Esophagus (tissue), 2 donors: ENCODE data around the gene HSFX2. TPM values are rescaled to one million over a fixed set of nuclear protein-coding genes. Genes with fewer than 3 reads are reported as not detected.
A peak's percentile ranks its signal among the peaks of the same experiment; 100 is the strongest.
"Not testable (repeated sequence)": the region's sequence is repeated elsewhere in the genome, so short reads cannot be mapped to it uniquely, and the experiment has no call there.

ENCODE experiments used
- H3K27ac ChIP-seq, 2 donors: one replicate each; pipeline ENCODE4 v1.5.1; 2013; ENCODE audit warnings: low read depth in 2 of 2, mild to moderate bottlenecking in 2 of 2, inconsistent platforms in 1 of 2, low read length in 1 of 2, moderate library complexity in 1 of 2
- H3K27me3 ChIP-seq, 2 donors: one replicate each; pipeline ENCODE4 v1.6.1; 2013; ENCODE audit warnings: low read length in 2 of 2, control low read depth in 1 of 2, mild to moderate bottlenecking in 1 of 2; ENCODE audit not compliant: insufficient read depth in 2 of 2, control insufficient read depth in 1 of 2
- H3K36me3 ChIP-seq, 2 donors: one replicate each; pipeline ENCODE4 v1.6.1; 2013; ENCODE audit warnings: low read length in 1 of 2; ENCODE audit not compliant: control insufficient read depth in 2 of 2, insufficient read depth in 2 of 2
- H3K4me1 ChIP-seq, 2 donors: one replicate each; pipeline ENCODE4 v1.6.1; 2013; ENCODE audit warnings: low read length in 1 of 2; ENCODE audit not compliant: control insufficient read depth in 2 of 2, insufficient read depth in 2 of 2
- H3K4me3 ChIP-seq, 2 donors: one replicate each; pipeline ENCODE4 v1.5.1; 2013; ENCODE audit warnings: low read length in 2 of 2, mild to moderate bottlenecking in 2 of 2, low read depth in 1 of 2, moderate library complexity in 1 of 2
- H3K9me3 ChIP-seq, 2 donors: one replicate each; pipeline ENCODE4 v1.6.1; 2013; ENCODE audit warnings: mild to moderate bottlenecking in 2 of 2, low read depth in 1 of 2, low read length in 1 of 2, moderate library complexity in 1 of 2; ENCODE audit not compliant: control insufficient read depth in 2 of 2, insufficient read depth in 1 of 2
- WGBS, 2 donors: extraction: QIAGEN DNeasy Blood & Tissue Kit; methylation state at CpG; one replicate each; pipeline ENCODE4 v1.1.7; 2013; 5-methylcytosine and 5-hydroxymethylcytosine counted together
- polyA plus RNA-seq, 2 donors: library from polyadenylated mRNA; stranded (reverse); fragments of 200-250 nt; gene quantifications; one replicate each; pipeline ENCODE4 v1.2.3, GENCODE V29; 2013
- donor health status: healthy with polysubstance abuse.
- donor health status: Bipolar disorder and iron deficiency.

HSFX2 gene, protein sequence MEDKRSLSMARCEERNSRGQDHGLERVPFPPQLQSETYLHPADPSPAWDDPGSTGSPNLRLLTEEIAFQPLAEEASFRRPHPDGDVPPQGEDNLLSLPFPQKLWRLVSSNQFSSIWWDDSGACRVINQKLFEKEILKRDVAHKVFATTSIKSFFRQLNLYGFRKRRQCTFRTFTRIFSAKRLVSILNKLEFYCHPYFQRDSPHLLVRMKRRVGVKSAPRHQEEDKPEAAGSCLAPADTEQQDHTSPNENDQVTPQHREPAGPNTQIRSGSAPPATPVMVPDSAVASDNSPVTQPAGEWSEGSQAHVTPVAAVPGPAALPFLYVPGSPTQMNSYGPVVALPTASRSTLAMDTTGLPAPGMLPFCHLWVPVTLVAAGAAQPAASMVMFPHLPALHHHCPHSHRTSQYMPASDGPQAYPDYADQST
- under 1 TPM; 0.21 to 0.26 TPM for polyA plus RNA-seq

DNA sequence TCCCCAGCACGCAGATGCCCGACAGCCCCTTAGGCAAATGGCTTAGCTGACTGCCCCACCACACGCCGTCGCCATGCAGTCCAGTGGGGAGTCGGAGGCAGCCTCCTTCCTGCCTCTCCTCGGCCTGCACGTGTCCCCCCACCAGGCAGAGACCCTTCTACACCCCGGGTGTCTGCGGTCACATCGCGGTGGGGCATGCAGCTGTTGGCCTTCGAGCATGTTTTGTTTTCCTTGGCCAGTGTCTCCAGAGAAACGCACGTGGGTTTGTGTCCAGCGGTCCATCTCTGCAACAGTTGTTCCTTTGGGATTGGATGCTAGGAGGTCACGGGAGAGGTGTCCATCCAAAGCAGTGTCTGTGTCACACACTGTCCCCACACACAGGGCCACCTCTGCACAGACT, at the start of gene HSFX2:
HSFX2 (minus strand) TSS at position 101 of the 400 bp plus-strand sequence. CDS start 614 bp downstream, outside the sequence.
- WGBS, 2 donors: no CpG with 5 or more reads among the region's 17 CpGs
- H3K9me3 ChIP-seq, H3K36me3 ChIP-seq, H3K27me3 ChIP-seq, H3K27ac ChIP-seq, H3K4me1 ChIP-seq, H3K4me3 ChIP-seq: not testable (repeated sequence)

GRCh38 chrX:149643496-149643895, 48.4 kb upstream of the HSFX2 start:
- no peaks in the 10 kb centered on the region for H3K4me1 ChIP-seq
- WGBS, 2 donors: 75 to 84% methylated on average over 4 of the region's 4 CpGs
- H3K27ac ChIP-seq: no peak overlapping the region
- no peaks in the 10 kb centered on the region for H3K9me3 ChIP-seq
- no peaks in the 10 kb centered on the region for H3K36me3 ChIP-seq
- no peaks in the 10 kb centered on the region for H3K27me3 ChIP-seq
- no peak overlapping the region for H3K4me3 ChIP-seq

DNA sequence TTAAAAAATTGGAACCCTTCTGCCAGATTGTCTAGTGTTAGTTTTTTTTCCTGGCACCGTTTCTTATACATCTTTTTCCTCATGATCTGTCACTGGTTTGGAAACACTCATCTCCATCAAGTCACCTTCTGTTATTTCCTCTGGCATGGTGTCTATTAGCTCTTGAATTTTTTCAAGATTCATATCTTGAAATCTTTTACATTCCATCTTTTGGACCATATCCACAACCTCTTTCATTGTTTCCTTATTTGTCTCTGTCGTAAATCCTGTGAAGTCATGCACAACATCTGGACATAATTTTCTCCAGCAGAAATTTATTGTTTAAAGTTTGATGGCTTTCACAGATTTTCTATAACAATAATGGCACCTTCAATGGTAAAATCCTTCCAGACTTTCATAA, 46.7 kb upstream of the HSFX2 start:
- Histone ChIP-seq H3K36me3 (no peaks in the 10 kb centered on the region), H3K9me3 (no peaks in the 10 kb centered on the region), H3K27ac (no peak overlapping the region), H3K4me1 (no peaks in the 10 kb centered on the region), H3K27me3 (no peaks in the 10 kb centered on the region), H3K4me3 (no peak overlapping the region)
- 44 to 53% methylated on average over 2 of the region's 2 CpGs for WGBS, 2 donors

DNA sequence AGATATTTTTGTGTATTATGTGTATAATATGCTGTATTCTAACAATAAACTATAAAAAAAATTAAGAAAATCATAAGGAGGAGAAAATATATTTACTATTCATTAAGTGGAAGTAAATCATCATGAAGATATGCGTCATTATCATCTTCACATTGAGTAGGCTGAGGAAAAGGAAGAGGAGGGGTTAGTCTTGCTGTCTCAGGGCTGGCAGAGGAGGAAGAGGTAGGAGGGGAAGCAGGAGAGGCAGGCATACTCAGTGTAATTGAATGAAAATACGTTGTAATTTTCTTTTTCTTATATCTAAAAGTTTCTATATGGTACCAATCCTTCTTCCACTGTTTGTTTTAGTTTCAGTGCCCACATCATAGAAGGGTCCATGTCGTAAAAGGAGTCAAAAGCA, 46.3 kb upstream of the HSFX2 start:
- no peaks in the 10 kb centered on the region for H3K9me3 ChIP-seq
- WGBS, 2 donors: 50 to 62% methylated on average over 3 of the region's 3 CpGs
- H3K4me1 ChIP-seq: no peaks in the 10 kb centered on the region
- no peak overlapping the region for H3K4me3 ChIP-seq
- no peaks in the 10 kb centered on the region for H3K36me3 ChIP-seq
- H3K27ac ChIP-seq: no peak overlapping the region
- H3K27me3 ChIP-seq: no peaks in the 10 kb centered on the region

DNA sequence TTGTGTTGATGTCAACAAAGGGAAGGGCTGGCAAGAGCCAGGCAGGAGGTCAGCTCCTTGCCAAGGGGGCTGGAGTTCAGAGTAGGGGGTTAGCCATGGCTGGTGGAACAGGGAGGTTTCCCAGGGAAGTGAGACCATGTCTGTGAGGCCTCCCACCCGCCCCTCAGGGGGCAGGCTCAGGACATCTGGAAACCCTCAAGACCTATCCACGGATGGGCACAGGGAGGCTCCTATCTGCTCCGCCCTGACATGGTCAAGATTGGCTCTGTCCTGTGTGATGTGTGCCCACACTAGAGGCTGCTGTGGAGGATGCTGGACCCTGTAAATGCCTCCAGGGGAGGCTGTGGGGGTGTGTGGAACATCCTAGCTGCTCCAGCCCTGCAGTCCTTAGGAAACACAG, 44.5 kb upstream of the HSFX2 start:
- no peaks in the 10 kb centered on the region for H3K9me3 ChIP-seq
- no peak overlapping the region for H3K4me3 ChIP-seq
- no peak overlapping the region for H3K27ac ChIP-seq
- WGBS, 2 donors: 73 to 85% methylated on average over 3 of the region's 3 CpGs
- peaks cover 0 to 2% of the 10 kb centered on the region in 2 donors for H3K4me1 ChIP-seq
- no peaks in the 10 kb centered on the region for H3K27me3 ChIP-seq
- no peaks in the 10 kb centered on the region for H3K36me3 ChIP-seq

DNA sequence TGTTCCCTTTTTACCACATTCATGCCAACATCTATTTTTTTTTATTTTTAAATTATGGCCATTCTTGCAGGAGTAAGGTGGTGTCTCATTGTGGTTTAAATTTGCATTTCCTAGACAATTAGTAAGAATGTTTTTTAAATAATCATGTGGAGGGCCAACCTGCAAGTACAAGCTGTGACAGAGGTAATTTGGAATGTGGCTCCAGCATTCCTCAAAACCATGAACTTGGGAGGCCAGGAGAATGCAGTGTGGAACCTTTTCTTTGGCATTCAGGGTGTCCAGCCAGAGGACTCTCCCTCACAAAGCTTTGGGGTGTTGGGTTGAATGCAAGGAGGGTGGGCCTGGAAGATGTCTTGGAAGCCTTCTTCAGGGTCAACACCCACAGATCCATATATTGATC, 43.7 kb upstream of the HSFX2 start:
- Histone ChIP-seq H3K27me3 (no peaks in the 10 kb centered on the region), H3K27ac (no peak overlapping the region), H3K9me3 (no peaks in the 10 kb centered on the region), H3K4me3 (no peak overlapping the region), H3K4me1 (peaks cover 0 to 2% of the 10 kb centered on the region in 2 donors), H3K36me3 (no peaks in the 10 kb centered on the region)

DNA sequence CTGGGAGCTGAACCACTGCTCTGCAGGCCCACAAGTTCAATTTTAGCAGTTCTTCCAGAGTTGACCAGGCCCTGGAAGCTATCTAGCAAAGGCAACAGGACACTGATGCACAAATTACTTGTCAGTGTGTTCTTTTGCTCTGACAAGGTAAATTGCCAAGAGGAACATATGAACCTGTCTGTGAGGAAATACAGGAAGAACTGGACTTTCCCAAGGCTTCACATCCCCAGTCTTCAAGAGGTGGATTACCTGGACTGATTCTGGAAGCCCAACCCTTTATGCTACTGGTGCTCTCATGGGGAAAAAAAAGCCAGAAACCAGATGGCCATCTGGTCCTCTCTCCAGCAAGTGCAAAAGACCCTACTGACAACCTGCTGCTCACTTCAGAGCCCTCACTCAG, 38.4 kb upstream of the HSFX2 start:
- H3K36me3 ChIP-seq: no peaks in the 10 kb centered on the region
- H3K27me3 ChIP-seq: no peaks in the 10 kb centered on the region
- peaks cover 2% of the 10 kb centered on the region in 2 donors for H3K4me1 ChIP-seq
- no peak overlapping the region for H3K4me3 ChIP-seq
- peak overlapping the region; percentile 9 to 36 for H3K27ac ChIP-seq
- H3K9me3 ChIP-seq: no peaks in the 10 kb centered on the region

GRCh38 chrX:149631234-149632165, 36.4 kb upstream of the HSFX2 start, which contains the start of gene TMEM185A:
Gene TMEM185A, minus strand, starts transcription at chrX:149631792. Its CDS starts 212 bp downstream, at chrX:149631580.
- Histone ChIP-seq H3K36me3 (no peaks in the 10 kb centered on the region), H3K4me3 (peak within 1 kb of the TSS; percentile 61 to 82), H3K27me3 (no peaks in the 10 kb centered on the region), H3K4me1 (peaks cover 2 to 5% of the 10 kb centered on the region in 2 donors), H3K9me3 (no peaks in the 10 kb centered on the region), H3K27ac (peak within 1 kb of the TSS; percentile 48 to 61)
- 0 to 24% methylated on average over 32 to 98 of the region's 102 CpGs for WGBS, 2 donors

- H3K4me3 ChIP-seq: peak overlapping the region; percentile 61 to 82
- H3K4me1 ChIP-seq: peaks cover 2 to 5% of the 10 kb centered on the region in 2 donors
- H3K9me3 ChIP-seq: no peaks in the 10 kb centered on the region
- 4 to 30% methylated on average over 16 of the region's 16 CpGs for WGBS, 2 donors
- H3K27me3 ChIP-seq: no peaks in the 10 kb centered on the region
- H3K27ac ChIP-seq: peak overlapping the region; percentile 48 to 61
- H3K36me3 ChIP-seq: no peaks in the 10 kb centered on the region
These were observed 35.6 kb upstream of the HSFX2 start for GRCh38 chrX:149630681-149631233.
